Epithelial cell of esophagus (primary cell): ENCODE data around the gene PNCK.

Source experiments
- DNase-seq: peaks from one replicate; pipeline ENCODE4 v3.0.0; 2010; ENCODE audit warnings: low read depth
- H3K4me3 ChIP-seq: 2 replicates; pipeline ENCODE4 v1.5.1; 2011; ENCODE audit warnings: mild to moderate bottlenecking, low read length, control low read depth
- CTCF ChIP-seq: IDR thresholded peaks from 2 replicates; pipeline ENCODE4 v1.5.1; 2011; ENCODE audit warnings: low read depth, mild to moderate bottlenecking, low read length, control low read depth, inconsistent platforms; ENCODE audit not compliant: insufficient read depth; ENCODE audit errors: missing control alignments

The PNCK gene

GRCh38 chrX:153627675-153628111, 45.9 kb downstream of the PNCK start:
- no peak for TF ChIP-seq CTCF
- peak; percentile 42 for DNase-seq
- no peak overlapping the region for H3K4me3 ChIP-seq

DNA sequence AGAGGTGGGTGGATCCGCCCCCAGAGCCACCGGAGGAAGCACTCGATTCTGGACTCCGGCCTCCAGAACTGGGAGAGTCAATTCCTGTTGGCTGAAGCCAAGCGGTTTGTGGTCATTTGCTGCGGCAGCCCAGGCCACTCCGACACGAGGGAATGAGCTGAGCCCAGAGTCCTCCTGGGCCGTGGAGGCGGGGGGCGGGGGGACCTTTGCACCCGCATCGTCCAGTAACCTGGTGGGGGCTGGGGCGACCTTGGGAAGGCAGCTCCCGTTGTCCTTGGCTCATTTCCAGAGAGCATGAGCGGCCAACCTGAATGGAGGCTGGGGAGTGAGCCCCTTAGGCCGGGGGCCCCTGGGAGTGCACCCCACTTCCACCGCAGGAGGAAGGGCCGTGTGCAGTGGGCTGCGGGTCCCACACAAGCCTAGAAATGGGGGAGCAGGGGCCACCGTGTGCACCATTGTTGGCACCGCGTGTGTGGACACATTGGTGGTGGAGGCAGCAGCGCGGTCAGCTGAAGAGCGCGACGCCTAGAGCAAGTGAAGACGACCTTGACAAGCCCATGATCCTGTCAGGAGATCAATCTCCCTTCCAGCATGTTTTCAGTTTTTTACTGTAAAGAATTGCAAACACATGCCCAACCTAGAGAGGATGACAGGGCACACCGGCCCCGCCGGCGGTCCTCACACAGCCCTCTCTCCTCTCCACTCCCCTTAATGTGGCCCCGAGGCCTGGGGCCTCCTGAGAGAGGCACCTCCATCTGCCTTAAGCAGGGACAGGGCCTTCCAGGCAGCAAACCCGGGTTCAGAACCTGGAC, 46.5 kb downstream of the PNCK start:
- H3K4me3 ChIP-seq, result no peak overlapping the region
- DNase-seq, result no peak
- no peak for TF ChIP-seq CTCF

GRCh38 chrX:153626025-153626633, 47.5 kb downstream of the PNCK start:
- no peak for TF ChIP-seq CTCF
- DNase-seq, result no peak
- no peak overlapping the region for H3K4me3 ChIP-seq

- no peak for DNase-seq
- no peak overlapping the region for H3K4me3 ChIP-seq
- no peak for TF ChIP-seq CTCF
These were observed 48.2 kb downstream of the PNCK start for GRCh38 chrX:153625271-153626024.

DNA sequence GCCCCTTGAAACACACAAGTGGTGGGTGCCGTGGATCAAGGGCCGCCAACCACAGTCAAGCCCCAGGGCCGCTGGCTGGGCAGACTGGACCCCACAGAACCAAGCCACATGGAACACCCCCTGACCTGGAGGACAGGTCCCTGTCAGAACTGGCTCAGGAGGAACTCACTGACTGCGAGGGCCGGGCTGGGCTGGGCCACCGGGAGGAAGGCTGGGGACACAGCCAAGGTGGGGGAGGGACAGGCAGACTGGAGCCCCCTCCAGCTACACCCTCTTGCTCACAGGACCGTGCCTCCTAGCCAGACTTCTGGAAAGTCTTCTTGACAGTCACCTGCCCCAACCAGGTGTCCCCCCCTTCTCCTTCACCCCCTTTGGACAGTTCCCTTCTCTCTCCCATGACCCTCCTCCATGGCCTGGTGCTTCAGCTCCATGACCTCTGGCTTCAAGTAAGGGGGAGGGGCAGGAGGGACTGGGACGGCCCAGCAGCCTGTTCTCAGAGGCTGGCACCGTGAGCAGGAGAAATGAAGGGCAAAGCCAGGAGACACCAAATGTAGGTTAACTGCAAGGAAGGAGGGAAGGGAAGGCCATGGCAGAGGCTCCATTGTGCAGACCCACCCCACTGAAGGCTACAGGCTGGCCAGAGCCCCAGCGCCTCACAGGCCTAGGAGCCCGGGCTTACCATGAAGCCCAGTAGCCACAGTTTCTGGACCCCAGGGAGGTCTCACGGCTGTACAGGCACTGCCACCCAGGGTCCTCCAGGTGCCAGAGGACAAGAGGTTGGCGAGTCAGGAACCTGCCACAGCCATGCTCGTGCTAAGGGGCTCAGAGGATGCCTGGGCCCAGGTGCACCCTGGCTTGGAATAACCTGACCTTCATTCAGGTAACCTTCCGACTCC, 49.2 kb downstream of the PNCK start:
- DNase-seq, result no peak
- no peak overlapping the region for H3K4me3 ChIP-seq
- TF ChIP-seq CTCF, result no peak

- no peak overlapping the region for H3K4me3 ChIP-seq
- TF ChIP-seq CTCF, result no peak
- DNase-seq, result no peak
These were observed 50.1 kb downstream of the PNCK start for GRCh38 chrX:153623310-153624029.
